GM12878 (cell line): Measurements from ENCODE around the gene NRM. TPM values are rescaled to one million over a fixed set of nuclear protein-coding genes. Genes with fewer than 3 reads are reported as not detected.

ENCODE experiments used
- ASH2L ChIP-seq: fragments of 300-600, 200-600 bp; sonication (generic); IDR thresholded peaks from 2 replicates; pipeline ENCODE4 v1.6.1; 2017; ENCODE audit warnings: low read depth, mild to moderate bottlenecking, borderline replicate concordance
- BRCA1 ChIP-seq: IDR thresholded peaks from 2 replicates; pipeline ENCODE4 v1.6.1; 2011; ENCODE audit warnings: low read depth, low read length, improper control_type of control experiment
- FOXK2 ChIP-seq: fragments of 450-650 bp; IDR thresholded peaks from 2 replicates; pipeline ENCODE4 v1.6.1; 2017; ENCODE audit warnings: mild to moderate bottlenecking, moderate library complexity
- HCFC1 ChIP-seq: fragments of 150-350 bp; IDR thresholded peaks from 2 replicates; pipeline ENCODE4 v1.6.1; 2014; ENCODE audit warnings: low read length
- IKZF2 ChIP-seq, 2 experiments: fragments of 450-650 bp; IDR thresholded peaks; 2 replicates each; pipeline ENCODE4 v1.6.1; 2017; ENCODE audit warnings: mild to moderate bottlenecking in 2 of 2, moderate library complexity in 2 of 2
- NR2C1 ChIP-seq: fragments of 450-650 bp; IDR thresholded peaks from 2 replicates; pipeline ENCODE4 v1.6.1; 2017; ENCODE audit warnings: antibody characterized with exemption, mild to moderate bottlenecking, moderate library complexity
- NR2F1 ChIP-seq: fragments of 450-650 bp; conservative IDR thresholded peaks from 2 replicates; pipeline ENCODE4 v1.6.1; 2017; ENCODE audit warnings: mild to moderate bottlenecking
- PBX3 ChIP-seq: IDR thresholded peaks from 2 replicates; pipeline ENCODE4 v1.6.1; 2011; ENCODE audit warnings: mild to moderate bottlenecking, low read depth, low read length, moderate library complexity; ENCODE audit not compliant: insufficient replicate concordance
- POLR2A ChIP-seq: IDR thresholded peaks from 2 replicates; pipeline ENCODE4 v1.6.1; 2011; ENCODE audit warnings: low read depth, mild to moderate bottlenecking, low read length
- POLR2AphosphoS5 ChIP-seq: IDR thresholded peaks from 2 replicates; pipeline ENCODE4 v1.6.1; 2011; ENCODE audit warnings: mild to moderate bottlenecking, low read length, inconsistent platforms
- PRDM15 ChIP-seq: fragments of 450-650 bp; formaldehyde crosslinking; IDR thresholded peaks from 2 replicates; pipeline ENCODE4 v1.4.0; 2020; ENCODE audit warnings: mild to moderate bottlenecking, moderate library complexity
- RCOR1 ChIP-seq: conservative IDR thresholded peaks from 2 replicates; pipeline ENCODE4 v1.6.1; 2012; ENCODE audit warnings: low read depth, low read length, improper control_type of control experiment
- SMAD5 ChIP-seq: IDR thresholded peaks from 2 replicates; pipeline ENCODE4 v1.6.1; 2016; ENCODE audit warnings: antibody characterized with exemption, low read depth
- SP1 ChIP-seq: IDR thresholded peaks from one replicate; pipeline ENCODE4 v1.6.1; 2011; ENCODE audit warnings: low read depth, low read length
- SPI1 ChIP-seq: IDR thresholded peaks from 2 replicates; pipeline ENCODE4 v1.6.1; 2011; ENCODE audit warnings: low read depth, mild to moderate bottlenecking, low read length, moderate library complexity, borderline replicate concordance; ENCODE audit not compliant: insufficient read depth
- ZNF24 ChIP-seq: fragments of 450-650 bp; IDR thresholded peaks from 2 replicates; pipeline ENCODE4 v1.6.1; 2017; ENCODE audit warnings: antibody characterized with exemption, mild to moderate bottlenecking
- polyA plus RNA-seq, 11 experiments: library from polyadenylated mRNA; depleted of rRNA in 4 of 11; unstranded in 6 of 11; stranded (reverse) in 5 of 11; fragments of >200 nt; fragmentation: Nextera tagmentation in 4 of 11; fragmentation: Illumina TruSeq in 1 of 11; extraction: Ambion mirVana in 4 of 11; extraction: Trizol in 1 of 11; gene quantifications; 1 replicate in 1 of 11; 2 replicates in 10 of 11; pipeline versions ENCODE4 v1.2.1 to v1.2.3, GENCODE V29; 2011 to 2016; ENCODE audit warnings: inconsistent platforms in 2 of 11, missing spikeins in 2 of 11, low read depth in 1 of 11
- total RNA-seq, 4 experiments: library from RNA; depleted of rRNA in 3 of 4; stranded (reverse); fragments of >200 nt in 3 of 4; fragmentation: Illumina TruSeq in 1 of 4; extraction: Trizol in 1 of 4; gene quantifications; 2 replicates each; pipeline versions ENCODE4 v1.2.1 to v1.2.3, GENCODE V29; 2013 to 2021

The NRM gene
- total and polyA plus RNA-seq, 10 of the 15 experiments (the other 5 are each of a cell fraction or from before 2014, with no cell fraction given): 15.4 to 46.7 (median 29.0) TPM

- TF ChIP-seq PRDM15 (CRISPR knock-in tag) (no peak), SMAD5 (peak; percentile 8; the same call in 1 of the 2 replicates), RCOR1 (no peak), HCFC1 (no peak), POLR2AphosphoS5 (0 out of 2 replicates have a peak, but pooled peaks have one; percentile 1), IKZF2 (IDR thresholded peaks at IDR 0.05) (no peak), FOXK2 (no peak), NR2F1 (peak; percentile 40), SP1 (no peak), NR2C1 (no peak), PBX3 (no peak), ASH2L (no peak), ZNF24 (no peak), POLR2A (no peak; the same call in 1 of the 2 replicates), BRCA1 (no peak), SPI1 (no peak)
- TF ChIP-seq, all 136 proteins: peak for 3
These were observed 7.4 kb downstream of the NRM start (continued) for GRCh38 chr6:30683183-30683979.
